Measurements from ENCODE around the gene PCDHGB4. TPM values are rescaled to one million over a fixed set of nuclear protein-coding genes. Genes with fewer than 3 reads are reported as not detected.

PCDHGB4 gene
- total and polyA plus RNA-seq, 8 donors = 3.2 to 5.9 (median 4.0) TPM

DNA sequence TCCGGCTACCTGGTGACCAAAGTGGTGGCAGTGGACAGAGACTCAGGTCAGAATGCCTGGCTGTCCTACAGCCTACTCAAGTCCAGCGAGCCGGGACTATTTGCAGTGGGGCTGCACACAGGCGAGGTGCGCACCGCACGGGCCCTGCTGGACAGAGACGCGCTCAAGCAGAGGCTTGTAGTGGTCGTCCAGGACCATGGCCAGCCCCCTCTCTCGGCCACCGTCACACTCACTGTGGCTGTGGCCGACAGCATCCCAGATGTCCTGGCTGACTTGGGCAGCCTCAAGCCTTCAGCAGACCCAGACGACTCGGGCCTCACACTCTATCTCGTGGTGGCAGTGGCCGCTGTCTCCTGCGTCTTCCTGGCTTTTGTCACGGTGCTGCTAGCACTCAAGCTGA is 30.5 kb upstream of the PCDHGB4 start:
- no peaks in the 10 kb centered on the region for H3K4me1 ChIP-seq
- DNase-seq = no peak
- H3K4me3 ChIP-seq = no peak overlapping the region
- H3K36me3 ChIP-seq = no peaks in the 10 kb centered on the region
- H3K9me3 ChIP-seq = peaks cover 4 to 84% of the 10 kb centered on the region in 2 donors
- no peak for ATAC-seq
- intact Hi-C loops (cut with DNase I) = no loop called here
- H3K27me3 ChIP-seq = peaks cover 5 to 71% of the 10 kb centered on the region in 2 donors
- H3K27ac ChIP-seq = no peak overlapping the region
- TF ChIP-seq, protein P1, sequence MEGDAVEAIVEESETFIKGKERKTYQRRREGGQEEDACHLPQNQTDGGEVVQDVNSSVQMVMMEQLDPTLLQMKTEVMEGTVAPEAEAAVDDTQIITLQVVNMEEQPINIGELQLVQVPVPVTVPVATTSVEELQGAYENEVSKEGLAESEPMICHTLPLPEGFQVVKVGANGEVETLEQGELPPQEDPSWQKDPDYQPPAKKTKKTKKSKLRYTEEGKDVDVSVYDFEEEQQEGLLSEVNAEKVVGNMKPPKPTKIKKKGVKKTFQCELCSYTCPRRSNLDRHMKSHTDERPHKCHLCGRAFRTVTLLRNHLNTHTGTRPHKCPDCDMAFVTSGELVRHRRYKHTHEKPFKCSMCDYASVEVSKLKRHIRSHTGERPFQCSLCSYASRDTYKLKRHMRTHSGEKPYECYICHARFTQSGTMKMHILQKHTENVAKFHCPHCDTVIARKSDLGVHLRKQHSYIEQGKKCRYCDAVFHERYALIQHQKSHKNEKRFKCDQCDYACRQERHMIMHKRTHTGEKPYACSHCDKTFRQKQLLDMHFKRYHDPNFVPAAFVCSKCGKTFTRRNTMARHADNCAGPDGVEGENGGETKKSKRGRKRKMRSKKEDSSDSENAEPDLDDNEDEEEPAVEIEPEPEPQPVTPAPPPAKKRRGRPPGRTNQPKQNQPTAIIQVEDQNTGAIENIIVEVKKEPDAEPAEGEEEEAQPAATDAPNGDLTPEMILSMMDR (IDR thresholded peaks at IDR 0.05) = no peak

- ATAC-seq = no peak
- TF ChIP-seq, protein P1 (IDR thresholded peaks at IDR 0.05) = peak in 1 of 2 donors; percentile 9
- no peak within 1 kb of the TSS for H3K4me3 ChIP-seq
- H3K9me3 ChIP-seq = peaks cover 4 to 96% of the 10 kb centered on the region in 2 donors
- peaks cover 13 to 87% of the 10 kb centered on the region in 2 donors for H3K27me3 ChIP-seq
- intact Hi-C loops (cut with DNase I) = no loop called here
- DNase-seq = no peak
- H3K4me1 ChIP-seq = no peaks in the 10 kb centered on the region
- H3K27ac ChIP-seq = no peak within 1 kb of the TSS
- no peaks in the 10 kb centered on the region for H3K36me3 ChIP-seq
Observed at GRCh38 chr5:141359790-141360426, 27.6 kb upstream of the PCDHGB4 start, which contains the start of gene PCDHGB2. Gene PCDHGB2, plus strand, starts transcription at chr5:141359994. Its CDS starts 142 bp downstream, at chr5:141360136.

DNA sequence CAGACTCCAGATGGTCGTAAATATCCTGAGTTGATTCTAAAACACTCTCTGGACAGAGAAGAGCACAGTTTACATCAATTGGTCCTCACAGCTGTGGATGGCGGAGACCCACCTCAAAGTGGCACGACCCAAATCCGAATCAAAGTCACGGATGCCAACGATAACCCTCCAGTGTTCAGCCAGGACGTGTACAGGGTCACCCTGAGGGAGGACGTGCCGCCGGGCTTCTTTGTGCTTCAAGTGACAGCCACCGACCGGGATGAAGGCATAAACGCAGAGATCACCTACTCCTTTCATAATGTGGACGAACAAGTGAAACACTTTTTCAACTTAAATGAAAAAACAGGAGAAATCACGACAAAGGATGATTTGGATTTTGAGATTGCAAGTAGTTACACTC is 26.8 kb upstream of the PCDHGB4 start:
- no peak for DNase-seq
- no peak for ATAC-seq
- Histone ChIP-seq H3K36me3 (no peaks in the 10 kb centered on the region), H3K4me3 (no peak overlapping the region), H3K27me3 (peaks cover 21 to 87% of the 10 kb centered on the region in 2 donors), H3K9me3 (peaks cover 4 to 96% of the 10 kb centered on the region in 2 donors), H3K27ac (no peak overlapping the region), H3K4me1 (no peaks in the 10 kb centered on the region)
- intact Hi-C loops (cut with DNase I) = no loop called here
- TF ChIP-seq, protein P1 (IDR thresholded peaks at IDR 0.05) = no peak

GRCh38 chr5:141362719-141363118 is 24.8 kb upstream of the PCDHGB4 start:
- TF ChIP-seq, protein P1 (IDR thresholded peaks at IDR 0.05) = no peak
- no peaks in the 10 kb centered on the region for H3K4me1 ChIP-seq
- no peak overlapping the region for H3K27ac ChIP-seq
- peaks cover 4 to 96% of the 10 kb centered on the region in 2 donors for H3K9me3 ChIP-seq
- H3K36me3 ChIP-seq = no peaks in the 10 kb centered on the region
- intact Hi-C loops (cut with DNase I) = no loop called here
- H3K4me3 ChIP-seq = no peak overlapping the region
- DNase-seq (no peak), ATAC-seq (no peak)
- peaks cover 40 to 91% of the 10 kb centered on the region in 2 donors for H3K27me3 ChIP-seq

- intact Hi-C loops (cut with DNase I) = no loop called here
- TF ChIP-seq, protein P1 (IDR thresholded peaks at IDR 0.05) = no peak
- ATAC-seq (no peak), DNase-seq (no peak)
- Histone ChIP-seq H3K4me1 (no peaks in the 10 kb centered on the region), H3K27ac (no peak within 1 kb of the TSS), H3K9me3 (peaks cover 4 to 89% of the 10 kb centered on the region in 2 donors), H3K4me3 (no peak within 1 kb of the TSS), H3K36me3 (no peaks in the 10 kb centered on the region), H3K27me3 (peaks cover 47 to 99% of the 10 kb centered on the region in 2 donors)
Observed at GRCh38 chr5:141363952-141364660, 23.4 kb upstream of the PCDHGB4 start, which contains the start of gene PCDHGA5. Gene PCDHGA5, plus strand, starts transcription at chr5:141364162. Its CDS starts 169 bp downstream, at chr5:141364331.

All from left lung (tissue), 10 donors.